Coronary artery (tissue), 2 donors: ENCODE data around the gene OST4.
A peak's percentile ranks its signal among the peaks of the same experiment; 100 is the strongest.
"Not testable (repeated sequence)": the region's sequence is repeated elsewhere in the genome, so short reads cannot be mapped to it uniquely, and the experiment has no call there.

ENCODE experiments used
- DNase-seq: peaks from one replicate; pipeline ENCODE4 v3.0.0-alpha.2; 2017; ENCODE audit warnings: low spot score
- H3K27ac ChIP-seq, 2 donors: fragments of 200-600 bp; sonication (generic); one replicate each; pipeline ENCODE4 v1.5.1; 2016 to 2019
- H3K4me3 ChIP-seq: fragments of 200-600 bp; sonication (generic); 2 replicates; pipeline ENCODE4 v1.5.1; 2016; ENCODE audit warnings: mild to moderate bottlenecking, moderate library complexity
- TF ChIP-seq, protein P1 (sequence below): fragments of 200-600 bp; sonication (generic); IDR thresholded peaks from one replicate; pipeline ENCODE4 v1.5.1; 2019; ENCODE audit warnings: antibody characterized with exemption

OST4 gene

DNA sequence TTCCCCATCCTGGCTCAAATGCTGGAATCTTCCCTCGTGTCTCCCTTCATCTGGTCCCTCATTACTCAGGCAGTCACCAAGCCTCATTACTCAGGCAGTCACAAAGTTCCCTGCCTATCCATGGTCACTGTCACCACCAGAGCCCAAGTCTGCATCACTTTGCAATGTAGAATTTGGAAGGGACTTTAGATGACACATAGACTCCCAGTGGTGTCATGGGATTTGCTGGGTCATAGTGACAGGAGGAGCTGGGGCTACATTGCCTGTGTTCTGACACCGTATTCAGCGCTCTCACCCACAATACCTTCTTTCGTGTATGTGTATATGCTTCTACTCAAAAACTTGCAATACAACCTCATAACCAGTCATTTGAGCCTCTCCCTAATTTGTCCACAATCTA lies 4.9 kb upstream of the OST4 start:
- TF ChIP-seq, protein P1, sequence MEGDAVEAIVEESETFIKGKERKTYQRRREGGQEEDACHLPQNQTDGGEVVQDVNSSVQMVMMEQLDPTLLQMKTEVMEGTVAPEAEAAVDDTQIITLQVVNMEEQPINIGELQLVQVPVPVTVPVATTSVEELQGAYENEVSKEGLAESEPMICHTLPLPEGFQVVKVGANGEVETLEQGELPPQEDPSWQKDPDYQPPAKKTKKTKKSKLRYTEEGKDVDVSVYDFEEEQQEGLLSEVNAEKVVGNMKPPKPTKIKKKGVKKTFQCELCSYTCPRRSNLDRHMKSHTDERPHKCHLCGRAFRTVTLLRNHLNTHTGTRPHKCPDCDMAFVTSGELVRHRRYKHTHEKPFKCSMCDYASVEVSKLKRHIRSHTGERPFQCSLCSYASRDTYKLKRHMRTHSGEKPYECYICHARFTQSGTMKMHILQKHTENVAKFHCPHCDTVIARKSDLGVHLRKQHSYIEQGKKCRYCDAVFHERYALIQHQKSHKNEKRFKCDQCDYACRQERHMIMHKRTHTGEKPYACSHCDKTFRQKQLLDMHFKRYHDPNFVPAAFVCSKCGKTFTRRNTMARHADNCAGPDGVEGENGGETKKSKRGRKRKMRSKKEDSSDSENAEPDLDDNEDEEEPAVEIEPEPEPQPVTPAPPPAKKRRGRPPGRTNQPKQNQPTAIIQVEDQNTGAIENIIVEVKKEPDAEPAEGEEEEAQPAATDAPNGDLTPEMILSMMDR: no peak
- no peak for DNase-seq
- peak overlapping the region; percentile 96 to 97 for H3K27ac ChIP-seq

DNA sequence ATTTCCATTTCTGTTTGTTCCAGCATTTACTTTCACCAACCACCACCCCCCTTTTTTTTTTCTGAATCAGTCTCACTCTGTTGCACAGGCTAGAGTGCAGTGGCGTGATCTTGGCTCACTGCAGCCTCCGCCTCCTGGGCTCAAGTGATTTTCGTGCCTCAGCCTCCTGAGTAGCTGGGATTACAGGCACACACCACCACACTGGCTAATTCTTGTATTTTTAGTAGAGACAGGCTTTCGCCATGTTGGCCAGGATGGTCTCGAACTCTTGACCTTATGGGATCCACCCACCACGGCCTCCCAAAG lies 4.1 kb upstream of the OST4 start:
- DNase-seq, H3K4me3 ChIP-seq: not testable (repeated sequence)
- H3K27ac ChIP-seq: peak overlapping the region; percentile 96 to 97

More for the DNA sequence above, 4.9 kb upstream of the OST4 start:
- no peak overlapping the region for H3K4me3 ChIP-seq

DNA sequence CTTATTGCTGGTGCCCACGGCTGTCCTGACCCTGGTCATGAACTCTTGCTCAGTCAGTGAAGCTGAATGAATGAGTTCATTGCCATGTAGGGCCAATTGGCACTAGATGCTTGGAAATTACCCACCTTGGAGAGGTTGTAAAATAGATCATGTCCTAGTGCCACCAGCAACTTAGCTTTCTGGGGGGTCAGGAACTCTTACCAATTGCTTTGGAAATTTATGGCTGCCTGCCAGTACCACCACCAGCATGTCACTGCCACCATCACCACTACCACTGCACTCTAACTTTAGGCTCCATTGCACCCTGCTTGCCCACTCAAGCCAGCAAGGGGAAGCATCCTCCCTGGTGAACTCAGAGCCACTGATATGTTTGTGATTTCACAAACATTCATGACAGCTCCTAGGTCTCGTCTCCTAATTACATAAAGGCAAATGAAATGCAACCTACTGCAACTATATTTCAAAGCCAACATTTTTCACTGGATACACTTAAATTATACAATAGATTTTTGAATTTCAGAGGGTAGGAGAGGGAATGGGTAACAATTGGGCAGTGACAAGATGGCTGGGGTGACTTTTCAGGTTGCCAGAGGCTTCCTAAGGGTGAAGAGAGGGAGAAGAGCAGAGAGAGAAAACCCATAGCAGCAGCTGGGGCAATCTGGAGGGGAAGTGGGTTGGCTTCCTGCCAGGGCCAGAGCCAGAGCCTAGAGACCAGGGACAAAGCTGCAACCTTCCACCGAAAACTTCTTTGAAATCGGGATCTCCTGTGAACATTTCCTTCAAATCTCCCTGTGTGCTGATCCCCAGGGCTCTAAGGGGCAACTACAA lies 3.5 kb upstream of the OST4 start:
- no peak overlapping the region for H3K4me3 ChIP-seq
- no peak for DNase-seq
- H3K27ac ChIP-seq: peak overlapping the region; percentile 96 to 97
- TF ChIP-seq, protein P1: no peak

DNA sequence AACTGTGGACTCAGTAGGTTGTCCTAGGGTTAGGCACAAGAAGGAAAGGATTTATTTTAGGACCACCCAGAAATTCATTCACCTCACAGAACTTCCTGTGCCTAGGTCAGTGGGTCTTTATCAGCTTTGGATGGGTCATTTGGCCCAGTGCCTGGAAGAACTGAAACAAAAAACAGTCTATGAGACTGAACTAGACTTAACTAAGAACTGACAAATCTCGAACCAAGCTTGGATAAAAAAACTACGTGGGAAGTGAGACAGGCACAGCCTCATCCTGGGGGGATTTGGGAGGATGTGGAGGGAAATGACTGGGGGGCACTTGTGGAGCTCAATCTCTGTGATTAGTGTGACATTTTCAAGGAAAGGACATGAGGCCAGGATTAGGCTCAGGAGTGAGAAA lies 2.3 kb upstream of the OST4 start:
- H3K4me3 ChIP-seq: no peak overlapping the region
- DNase-seq: no peak
- H3K27ac ChIP-seq: peak overlapping the region; percentile 96 to 97
- TF ChIP-seq, protein P1: no peak

DNA sequence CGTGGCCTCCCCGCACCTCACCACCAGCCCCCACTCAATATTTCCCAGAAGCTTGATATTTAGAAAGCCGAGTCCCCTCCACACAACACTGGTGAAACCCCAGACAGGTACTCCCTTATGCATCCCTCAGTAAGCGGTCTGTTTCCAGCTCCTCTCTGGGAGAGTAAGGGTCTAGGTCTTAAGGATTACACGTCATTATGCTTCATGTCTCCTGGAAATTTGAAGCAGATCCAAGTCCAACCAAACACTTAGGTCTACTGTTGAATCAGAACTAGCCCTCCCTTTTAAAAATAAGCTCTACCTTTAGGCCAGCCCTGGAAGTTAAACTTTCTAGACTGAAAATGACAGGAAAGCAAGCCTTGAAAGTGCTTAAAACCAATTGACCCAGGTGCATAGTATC lies 1.5 kb upstream of the OST4 start:
- Histone ChIP-seq H3K27ac (peak overlapping the region; percentile 97 to 100), H3K4me3 (no peak overlapping the region)
- DNase-seq: no peak
- TF ChIP-seq, protein P1: no peak

DNA sequence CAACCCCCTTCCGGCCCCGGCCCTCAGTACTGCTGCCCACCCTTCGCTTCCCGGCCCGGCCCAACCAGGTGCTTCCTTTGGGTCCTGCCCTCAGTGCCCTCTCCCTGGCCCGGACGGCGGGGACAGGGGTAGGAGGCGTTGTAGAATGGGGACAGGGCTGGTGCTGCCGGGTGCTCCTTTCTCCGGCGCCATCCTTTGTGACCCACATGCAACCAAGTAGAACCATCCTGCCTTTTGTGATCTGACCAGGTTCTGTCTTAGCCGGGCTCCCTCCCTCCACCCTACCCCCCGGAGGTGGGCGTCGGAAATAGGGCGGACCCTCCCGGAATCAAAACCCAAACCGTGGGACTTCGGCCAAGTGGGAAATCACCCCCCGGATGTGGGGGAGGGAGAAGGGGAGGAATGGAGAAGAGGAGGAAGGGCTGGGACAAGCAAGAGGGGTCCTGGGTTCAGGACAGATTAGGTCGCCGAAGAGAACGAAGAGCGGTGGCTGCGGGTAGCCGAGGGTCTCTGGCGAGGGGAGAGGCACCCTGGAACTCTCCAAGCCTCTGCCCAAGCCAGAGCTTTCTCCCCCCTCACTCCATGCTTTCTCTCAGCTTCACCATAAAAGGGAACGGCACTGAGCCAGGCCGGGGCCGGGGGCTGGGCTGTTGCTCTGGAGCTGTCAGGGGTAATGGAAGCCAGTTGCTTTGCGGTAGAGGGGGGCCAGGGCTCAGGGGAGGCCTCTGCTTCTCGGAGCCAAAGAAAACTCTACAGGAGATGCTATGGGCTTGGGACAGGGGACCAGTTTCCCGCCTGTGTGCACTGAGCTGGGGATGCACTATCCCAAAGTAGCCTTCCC lies 756 bp upstream of the OST4 start:
- peak; percentile 93 for DNase-seq
- TF ChIP-seq, protein P1: no peak
- Histone ChIP-seq H3K4me3 (peak overlapping the region; percentile 96), H3K27ac (peak overlapping the region; percentile 97 to 100)

DNA sequence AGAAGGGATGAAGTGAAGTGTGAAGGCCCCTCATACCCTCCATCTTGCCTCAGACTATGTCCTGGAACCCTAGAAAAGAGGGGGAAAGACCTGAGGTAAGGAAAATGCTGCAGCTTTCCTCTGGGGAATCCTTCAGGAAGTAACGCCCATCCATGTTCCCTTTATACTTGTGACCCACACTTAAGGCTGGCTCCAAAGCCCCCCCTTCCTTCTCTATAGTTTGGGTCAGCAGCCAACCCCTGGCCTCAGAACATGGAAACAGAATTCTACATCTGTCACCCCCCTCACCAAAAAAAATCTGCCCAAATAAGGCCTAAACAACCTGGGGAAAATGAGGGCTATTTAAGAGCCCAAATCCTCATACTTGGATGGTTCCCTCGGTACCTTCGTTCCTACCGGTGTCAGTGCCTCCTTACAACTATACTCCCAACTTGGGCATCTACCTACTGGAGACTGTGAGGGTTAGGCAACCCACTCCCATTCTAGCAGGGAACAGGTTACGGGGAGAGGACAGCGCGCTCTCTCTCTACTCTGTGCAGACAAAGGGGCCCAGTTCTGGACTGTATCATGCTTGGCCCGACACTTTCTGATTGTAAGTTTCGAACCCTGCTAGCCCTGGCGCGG lies 689 bp downstream of the OST4 start:
- no peak for DNase-seq
- peak overlapping the region; percentile 96 for H3K4me3 ChIP-seq
- peak overlapping the region; percentile 97 to 100 for H3K27ac ChIP-seq
- TF ChIP-seq, protein P1: no peak
